Right lobe of liver (tissue), 6 donors: ENCODE measurements around the gene CELF4. TPM values are rescaled to one million over a fixed set of nuclear protein-coding genes. Genes with fewer than 3 reads are reported as not detected.

ENCODE experiments used
- ATAC-seq, 4 donors: fragments of 200-7000 bp; cut with Tn5 transposase; one replicate each; pipeline ENCODE4 v1.9.1; 2020; ENCODE audit warnings: mild to moderate bottlenecking in 4 of 4, moderate library complexity in 4 of 4
- DNase-seq, 3 donors: peaks; one replicate each; pipeline ENCODE4 v3.0.0-alpha.2; 2020
- H3K27ac ChIP-seq, 3 donors: fragments of 200-600 bp; one replicate each; pipeline ENCODE4 v1.8.0; 2022
- H3K27me3 ChIP-seq, 2 donors: fragments of 200-600 bp; one replicate each; pipeline ENCODE4 v1.8.0; 2022
- H3K36me3 ChIP-seq, 4 donors: fragments of 200-600 bp; sonication (generic) in 1 of 4; one replicate each; pipeline versions ENCODE4 v1.5.1 to v1.8.0; 2017 to 2022; ENCODE audit warnings: control low read depth in 1 of 4
- H3K4me1 ChIP-seq, 4 donors: fragments of 200-600 bp; sonication (generic) in 1 of 4; one replicate each; pipeline versions ENCODE4 v1.5.1 to v1.8.0; 2017 to 2022; ENCODE audit warnings: control low read depth in 1 of 4
- H3K4me3 ChIP-seq, 3 donors: fragments of 200-600 bp; one replicate each; pipeline ENCODE4 v1.8.0; 2022
- H3K9me3 ChIP-seq, 4 donors: fragments of 200-600 bp; sonication (generic) in 1 of 4; one replicate each; pipeline versions ENCODE4 v1.5.1 to v1.8.0; 2017 to 2022; ENCODE audit warnings: control low read depth in 1 of 4
- CTCF ChIP-seq, 4 donors: fragments of 200-600 bp in 3 of 4; fragments of 450-650 bp in 1 of 4; IDR thresholded peaks; one replicate each; pipeline versions ENCODE4 v1.5.1 to v1.8.0; 2016 to 2022; ENCODE audit warnings: antibody characterized with exemption in 4 of 4, mild to moderate bottlenecking in 2 of 4
- POLR2A ChIP-seq: fragments of 450-650 bp; IDR thresholded peaks from one replicate; pipeline ENCODE4 v1.6.1; 2017; ENCODE audit warnings: antibody characterized with exemption, mild to moderate bottlenecking
- WGBS: methylation state at CpG from one replicate; pipeline ENCODE4 v1.1.6; 2018; ENCODE audit warnings: low coverage, low lambda C conversion rate; ENCODE audit not compliant: insufficient coverage; ENCODE audit errors: missing lambda C conversion rate; 5-methylcytosine and 5-hydroxymethylcytosine counted together
- intact Hi-C, 2 donors: fragments of 100-400 bp; cut with DNase I; formaldehyde crosslinking; loops; one replicate each; pipeline versions ENCODE4 v1.11.2 to v1.14.1; 2022
- total RNA-seq, 6 experiments: library from RNA; depleted of rRNA in 2 of 6; stranded (reverse); fragments of >200 nt in 2 of 6; fragmentation: NEBNext Ultra II Directional in 3 of 6; extraction: Animal tissue kit (Norgen Biotek cat#: 25700) in 3 of 6; gene quantifications; one replicate each; pipeline versions ENCODE4 v1.1.0 to v1.2.4, GENCODE V29; 2016 to 2023
- donor health status: DM: no; HTN: yes; CAD: no.
- donor health status: DM: no; HTN: no; CAD: no.
- donor health status: DM: no; HTN: no; CAD: no.
- donor health status: DM: no; HTN: yes; CAD: no.
- donor health status: DM: no; HTN: yes; CAD: no.

The CELF4 gene
- total RNA-seq, 6 experiments from 2014 or later = 0.06 TPM; not detected in 5

GRCh38 chr18:37567061-37567993, 1.7 kb upstream of the CELF4 start:
- Histone ChIP-seq H3K36me3 (no peaks in the 10 kb centered on the region), H3K27ac (no peak overlapping the region), H3K27me3 (no peaks in the 10 kb centered on the region), H3K9me3 (no peaks in the 10 kb centered on the region), H3K4me3 (peak overlapping the region; percentile 26 to 48 (median 48)), H3K4me1 (peaks cover 0 to 14% (median 5%) of the 10 kb centered on the region in 4 donors)
- no peak for TF ChIP-seq CTCF (IDR thresholded peaks at IDR 0.05)
- intact Hi-C loops = no loop called here
- ATAC-seq = no peak
- DNase-seq = no peak
- WGBS = 8% methylated on average over 25 of the region's 72 CpGs

GRCh38 chr18:37566479-37567060, 972 bp upstream of the CELF4 start:
- Histone ChIP-seq H3K27me3 (no peaks in the 10 kb centered on the region), H3K36me3 (no peaks in the 10 kb centered on the region), H3K4me1 (peaks cover 0 to 14% (median 5%) of the 10 kb centered on the region in 4 donors), H3K9me3 (no peaks in the 10 kb centered on the region), H3K4me3 (peak overlapping the region; percentile 26 to 48 (median 48)), H3K27ac (no peak overlapping the region)
- no peak for ATAC-seq
- intact Hi-C loops = no loop called here
- WGBS = 3% methylated on average over 31 of the region's 51 CpGs
- DNase-seq = no peak
- TF ChIP-seq POLR2A = no peak
- TF ChIP-seq CTCF (IDR thresholded peaks at IDR 0.05) = no peak

- WGBS = 3% methylated on average over 22 of the region's 49 CpGs
- Histone ChIP-seq H3K4me1 (peaks cover 0 to 14% (median 5%) of the 10 kb centered on the region in 4 donors), H3K36me3 (no peaks in the 10 kb centered on the region), H3K27ac (no peak overlapping the region), H3K9me3 (no peaks in the 10 kb centered on the region), H3K4me3 (peak overlapping the region in 2 of 3 donors; percentile 19 to 48), H3K27me3 (no peaks in the 10 kb centered on the region)
- DNase-seq (no peak), ATAC-seq (peak in 3 of 4 donors; percentile 25 to 39 (median 31))
- TF ChIP-seq POLR2A = no peak
- intact Hi-C loops = no loop called here
Measured at GRCh38 chr18:37565977-37566478, 430 bp upstream of the CELF4 start.

GRCh38 chr18:37564711-37565100, 892 bp downstream of the CELF4 start:
- DNase-seq (peak in 1 of 3 donors; percentile 38), ATAC-seq (peak; percentile 49 to 76 (median 61))
- Histone ChIP-seq H3K4me3 (no peak overlapping the region), H3K9me3 (no peaks in the 10 kb centered on the region), H3K36me3 (no peaks in the 10 kb centered on the region), H3K4me1 (peaks cover 0 to 14% (median 5%) of the 10 kb centered on the region in 4 donors), H3K27me3 (no peaks in the 10 kb centered on the region), H3K27ac (no peak overlapping the region)
- 5% methylated on average over 17 of the region's 19 CpGs for WGBS
- no peak for TF ChIP-seq CTCF (IDR thresholded peaks at IDR 0.05)
- TF ChIP-seq POLR2A = no peak
- intact Hi-C loops = no loop called here
